ENCODE measurements around the gene FGF8.
"Not testable (repeated sequence)": the region's sequence is repeated elsewhere in the genome, so short reads cannot be mapped to it uniquely, and the experiment has no call there.

Gene FGF8

DNA sequence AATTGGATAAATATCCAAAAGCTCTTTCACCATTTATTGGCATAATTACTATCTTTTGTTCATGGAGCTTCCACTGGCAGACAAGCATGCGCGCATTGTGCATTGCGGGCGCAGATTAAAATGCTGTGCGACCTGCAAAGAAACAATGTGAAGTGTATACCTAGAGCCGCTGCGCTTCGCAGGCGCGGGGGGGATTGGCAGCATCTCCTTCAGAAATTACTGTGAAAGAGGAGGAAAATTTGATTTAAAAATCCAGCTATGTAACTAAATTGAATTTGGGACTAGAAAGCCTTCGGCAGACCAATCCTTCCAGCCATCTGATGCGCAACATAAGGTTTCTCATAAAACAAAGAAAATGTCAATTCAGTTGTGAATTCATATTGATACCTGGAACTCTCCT is 17.6 kb upstream of the FGF8 start:
- no peak for ATAC-seq (ENCODE audit: low read depth)
- Mint-ChIP-seq H3K4me3 (no peak overlapping the region), H3K36me3 (peaks cover 28% of the 10 kb centered on the region), H3K9me3 (no peaks in the 10 kb centered on the region), H3K4me1 (no peaks in the 10 kb centered on the region), H3K27ac (no peak overlapping the region), H3K27me3 (no peaks in the 10 kb centered on the region)
- no peak for DNase-seq (ENCODE audit: low spot score in 2 of 2)

DNA sequence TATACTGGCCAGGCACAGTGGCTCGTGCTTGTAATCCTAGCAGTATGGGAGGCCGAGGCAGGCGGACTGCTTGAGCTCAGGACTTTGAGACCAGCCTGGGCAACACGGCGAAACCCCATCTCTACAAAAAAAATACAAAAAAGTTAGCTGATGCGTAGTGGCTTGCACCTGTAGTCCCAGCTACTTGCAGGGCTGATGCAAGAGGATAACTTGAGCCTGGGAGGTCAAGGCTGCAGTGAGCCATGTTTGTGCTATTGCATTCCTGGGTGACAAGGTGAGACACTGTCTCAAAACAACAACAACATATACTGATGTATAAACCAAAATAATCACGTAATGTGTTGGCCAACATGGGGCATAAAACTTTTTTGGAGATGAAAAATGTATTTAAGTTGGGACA is 13.8 kb upstream of the FGF8 start:
- Mint-ChIP-seq H3K36me3 (peaks cover 32% of the 10 kb centered on the region), H3K27ac (no peak overlapping the region), H3K4me1 (peaks cover 8% of the 10 kb centered on the region), H3K9me3 (no peaks in the 10 kb centered on the region), H3K27me3 (no peaks in the 10 kb centered on the region), H3K4me3 (no peak overlapping the region)
- no peak for ATAC-seq (ENCODE audit: low read depth)
- no peak for DNase-seq (ENCODE audit: low spot score in 2 of 2)

DNA sequence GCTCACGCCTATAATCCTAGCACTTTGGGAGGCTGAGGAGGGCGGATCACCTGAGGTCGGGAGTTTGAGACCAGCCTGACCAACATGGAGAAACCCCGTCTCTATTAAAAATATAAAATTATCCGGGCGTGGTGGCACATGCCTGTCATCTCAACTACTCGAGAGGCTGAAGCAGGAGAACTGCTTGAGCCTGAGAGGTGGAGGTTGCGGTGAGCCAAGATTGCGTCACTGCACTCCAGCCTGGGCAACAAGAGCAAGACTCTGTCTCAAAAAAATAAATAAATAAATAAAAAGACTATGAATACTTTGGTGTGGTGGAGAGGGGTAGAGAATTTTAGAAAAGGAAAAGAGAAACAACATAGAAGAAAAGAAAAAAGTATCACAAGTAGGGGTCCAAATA is 13.3 kb upstream of the FGF8 start:
- H3K9me3 Mint-ChIP-seq; H3K27ac Mint-ChIP-seq; ATAC-seq (ENCODE audit: low read depth); DNase-seq (ENCODE audit: low spot score in 2 of 2); H3K4me3 Mint-ChIP-seq; H3K27me3 Mint-ChIP-seq: not testable (repeated sequence)
- peaks cover 29% of the 10 kb centered on the region for H3K36me3 Mint-ChIP-seq
- peaks cover 13% of the 10 kb centered on the region for H3K4me1 Mint-ChIP-seq

DNA sequence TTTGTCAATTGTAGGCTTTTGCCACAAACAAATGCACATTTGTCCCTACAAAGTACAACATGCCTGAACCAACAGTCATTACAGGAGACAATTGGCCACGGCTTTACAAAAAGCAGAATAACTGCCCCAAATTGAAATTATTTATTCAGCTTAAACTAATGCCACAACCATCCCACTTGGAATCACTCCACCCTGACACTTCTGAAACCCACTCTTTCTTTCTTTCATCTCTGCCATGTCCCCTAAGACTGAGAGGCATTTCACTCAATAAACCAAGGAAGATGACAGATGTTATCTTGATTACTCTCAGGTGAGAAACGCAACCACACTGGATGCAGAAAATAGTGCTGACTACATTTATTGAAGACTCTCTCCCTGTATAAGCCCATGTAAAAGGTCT is 9.9 kb upstream of the FGF8 start:
- Mint-ChIP-seq H3K9me3 (no peaks in the 10 kb centered on the region), H3K4me3 (no peak overlapping the region), H3K27me3 (no peaks in the 10 kb centered on the region), H3K36me3 (peaks cover 20% of the 10 kb centered on the region), H3K4me1 (peaks cover 35% of the 10 kb centered on the region), H3K27ac (peak overlapping the region; percentile 72)
- DNase-seq (ENCODE audit: low spot score in 2 of 2) (no peak), ATAC-seq (ENCODE audit: low read depth) (no peak)

DNA sequence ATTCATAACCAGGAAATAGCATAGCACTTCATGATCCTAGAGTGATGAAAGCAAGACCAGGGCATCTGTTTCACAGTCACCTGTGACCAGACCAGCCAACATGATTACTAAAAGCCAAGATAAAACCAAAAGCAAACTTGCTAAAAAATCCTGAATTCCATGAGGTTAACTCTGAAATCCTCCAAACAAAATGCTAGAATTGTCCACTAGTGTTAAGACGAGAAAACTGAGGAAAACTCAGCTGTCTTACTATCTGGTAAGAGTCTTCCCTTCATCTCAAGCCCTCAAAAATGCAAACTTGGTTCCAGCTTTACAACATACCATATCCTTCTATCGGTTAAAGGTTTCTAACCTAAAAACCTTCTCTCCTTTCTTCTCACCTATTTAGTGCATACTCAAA is 8.6 kb upstream of the FGF8 start:
- peaks cover 35% of the 10 kb centered on the region for H3K4me1 Mint-ChIP-seq
- peak overlapping the region; percentile 61 for H3K27ac Mint-ChIP-seq
- DNase-seq (ENCODE audit: low spot score in 2 of 2), result no peak
- no peak for ATAC-seq (ENCODE audit: low read depth)
- peaks cover 20% of the 10 kb centered on the region for H3K36me3 Mint-ChIP-seq
- H3K9me3 Mint-ChIP-seq, result no peaks in the 10 kb centered on the region
- no peaks in the 10 kb centered on the region for H3K27me3 Mint-ChIP-seq
- H3K4me3 Mint-ChIP-seq, result no peak overlapping the region

DNA sequence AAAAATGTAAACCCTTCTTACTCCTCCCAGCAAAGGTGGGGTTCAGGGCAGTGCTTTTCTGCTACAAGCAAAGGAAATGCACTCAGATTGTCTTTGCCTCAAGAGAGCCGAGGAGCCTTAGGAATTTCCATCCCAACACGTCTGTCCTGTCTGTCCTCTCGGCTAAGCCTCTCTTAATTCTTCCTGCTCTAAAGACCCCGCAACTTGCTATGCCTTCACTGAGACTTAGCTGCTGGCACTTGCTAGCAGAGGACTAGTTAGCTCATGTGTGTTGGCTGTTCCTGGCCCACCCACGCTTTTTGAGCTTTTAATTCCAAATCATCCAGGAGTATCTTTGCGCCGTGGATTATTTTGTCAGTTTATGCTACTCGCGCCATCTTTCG is 7.8 kb upstream of the FGF8 start:
- H3K27me3 Mint-ChIP-seq, result peaks cover 5% of the 10 kb centered on the region
- peak overlapping the region; percentile 61 for H3K27ac Mint-ChIP-seq
- H3K4me1 Mint-ChIP-seq, result peaks cover 42% of the 10 kb centered on the region
- no peak for DNase-seq (ENCODE audit: low spot score in 2 of 2)
- H3K4me3 Mint-ChIP-seq, result peak overlapping the region; percentile 99
- peaks cover 17% of the 10 kb centered on the region for H3K36me3 Mint-ChIP-seq
- no peaks in the 10 kb centered on the region for H3K9me3 Mint-ChIP-seq
- no peak for ATAC-seq (ENCODE audit: low read depth)

DNA sequence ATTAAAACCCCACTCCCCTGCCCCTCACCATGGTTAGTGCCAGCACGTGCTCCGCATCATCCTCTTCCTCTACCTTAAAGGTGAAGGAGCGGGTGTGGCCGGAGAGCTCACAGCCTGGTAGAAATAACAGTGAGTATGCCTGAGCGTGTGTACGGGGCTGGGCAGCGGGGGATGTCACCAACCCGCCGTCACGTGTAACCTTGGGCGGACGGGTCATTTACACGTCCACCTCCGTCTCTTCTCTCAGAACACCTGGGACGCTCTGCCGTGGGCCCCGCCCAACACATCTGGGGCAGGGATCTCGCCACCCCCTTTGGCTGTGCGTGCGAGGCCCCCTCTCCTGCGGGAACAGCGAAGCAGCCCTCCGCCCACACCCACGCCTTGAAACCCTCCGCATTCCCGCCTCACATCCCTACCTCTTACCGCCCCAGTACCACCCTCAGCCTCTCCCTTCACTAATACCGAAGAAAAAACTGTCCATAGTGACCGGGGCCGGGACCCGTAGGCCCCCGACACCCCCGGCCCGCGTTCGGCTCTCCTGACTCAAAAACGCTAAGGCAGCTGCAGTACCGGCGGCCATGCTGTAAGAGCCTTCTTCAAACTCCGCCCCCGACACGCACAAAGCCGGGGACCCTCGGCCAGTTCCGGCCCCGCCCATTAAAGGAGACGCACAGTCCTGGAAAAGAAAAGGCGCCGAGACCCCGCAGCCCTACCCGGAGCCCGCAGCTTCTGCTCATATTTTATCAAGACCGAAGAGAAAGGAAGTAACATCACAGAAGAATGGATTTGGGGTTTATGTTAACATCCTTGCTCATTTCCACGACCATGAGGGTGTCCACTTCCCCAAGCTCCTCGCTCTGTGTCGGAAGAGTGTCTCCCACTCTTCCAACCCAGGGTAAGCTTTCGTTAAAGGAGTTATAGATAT is 7.2 kb upstream of the FGF8 start, which contains the start of gene NPM3:
Gene NPM3, minus strand, starts transcription at position 636 of the 925 bp plus-strand sequence. Its CDS starts 56 bp downstream, at position 580.
- Mint-ChIP-seq H3K27me3 (peaks cover 6% of the 10 kb centered on the region), H3K9me3 (no peaks in the 10 kb centered on the region), H3K4me1 (peaks cover 43% of the 10 kb centered on the region), H3K27ac (peak within 1 kb of the TSS; percentile 61), H3K4me3 (peak within 1 kb of the TSS; percentile 99), H3K36me3 (peaks cover 17% of the 10 kb centered on the region)
- ATAC-seq (ENCODE audit: low read depth) (peak; percentile 61), DNase-seq (ENCODE audit: low spot score in 2 of 2) (peak; percentile 47 to 59)

DNA sequence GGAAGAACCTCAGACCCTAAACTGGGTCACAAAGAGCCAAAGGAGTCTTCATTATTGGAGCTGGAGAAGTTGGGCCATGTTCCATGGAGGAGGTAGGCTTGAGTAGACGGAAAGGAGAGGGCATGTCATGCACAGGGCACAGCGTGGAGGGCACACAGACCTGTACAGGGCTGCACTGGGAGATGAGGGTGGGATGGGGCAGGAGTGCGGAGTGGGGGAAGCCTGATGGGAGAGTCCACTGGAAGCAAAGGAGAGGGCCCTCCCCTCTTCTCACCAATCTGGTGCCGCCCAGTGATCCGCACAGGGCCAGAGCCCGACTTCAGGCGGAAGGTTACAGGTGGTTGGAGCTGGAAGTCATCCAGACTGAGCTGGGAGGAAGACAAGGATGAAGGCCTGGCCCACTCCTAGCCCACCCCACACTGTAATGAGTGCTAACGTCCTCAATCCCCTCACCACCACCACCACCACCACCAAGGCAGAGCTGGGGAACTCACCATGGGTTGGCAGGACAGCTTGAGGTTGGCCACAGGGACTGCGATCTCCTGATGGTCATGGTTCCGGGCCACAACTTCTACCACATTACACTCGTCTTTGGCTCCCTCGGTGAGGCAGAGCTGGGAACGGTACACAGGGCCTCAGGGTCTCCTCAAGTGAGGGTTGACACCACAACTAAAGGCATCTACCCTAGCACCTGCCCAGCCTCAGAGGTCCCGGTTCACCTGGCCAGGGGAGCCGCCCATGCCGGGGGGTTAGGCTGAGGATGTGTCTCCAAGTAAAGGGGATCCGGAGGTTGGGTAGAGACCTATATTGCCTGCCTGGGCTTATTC is 6.3 kb upstream of the FGF8 start:
- H3K27me3 Mint-ChIP-seq, result peaks cover 14% of the 10 kb centered on the region
- H3K9me3 Mint-ChIP-seq, result no peaks in the 10 kb centered on the region
- no peak for ATAC-seq (ENCODE audit: low read depth)
- H3K4me3 Mint-ChIP-seq, result peak overlapping the region; percentile 99
- no peak overlapping the region for H3K27ac Mint-ChIP-seq
- H3K4me1 Mint-ChIP-seq, result peaks cover 47% of the 10 kb centered on the region
- H3K36me3 Mint-ChIP-seq, result peaks cover 12% of the 10 kb centered on the region
- DNase-seq (ENCODE audit: low spot score in 2 of 2), result no peak

DNA sequence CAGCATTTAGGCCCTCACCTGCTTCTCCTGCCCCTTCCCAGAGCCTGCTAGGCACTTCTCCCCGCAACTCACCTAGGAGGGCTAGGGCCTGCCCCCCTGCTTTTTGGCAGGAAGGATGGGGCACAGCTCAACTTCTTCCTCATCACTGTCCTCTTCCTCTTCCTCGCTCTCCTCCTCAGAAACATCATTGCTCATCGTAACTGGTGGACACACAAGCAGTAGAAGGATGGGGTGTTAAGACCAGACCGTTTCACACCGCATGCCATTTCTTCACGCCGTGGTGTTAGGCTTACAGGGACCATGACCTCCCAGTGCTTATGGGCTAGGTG is 5.7 kb upstream of the FGF8 start:
- H3K27ac Mint-ChIP-seq, result no peak overlapping the region
- H3K36me3 Mint-ChIP-seq, result peaks cover 10% of the 10 kb centered on the region
- H3K4me1 Mint-ChIP-seq, result peaks cover 50% of the 10 kb centered on the region
- peaks cover 19% of the 10 kb centered on the region for H3K27me3 Mint-ChIP-seq
- no peaks in the 10 kb centered on the region for H3K9me3 Mint-ChIP-seq
- DNase-seq (ENCODE audit: low spot score in 2 of 2) (no peak), ATAC-seq (ENCODE audit: low read depth) (no peak)
- peak overlapping the region; percentile 99 for H3K4me3 Mint-ChIP-seq

DNA sequence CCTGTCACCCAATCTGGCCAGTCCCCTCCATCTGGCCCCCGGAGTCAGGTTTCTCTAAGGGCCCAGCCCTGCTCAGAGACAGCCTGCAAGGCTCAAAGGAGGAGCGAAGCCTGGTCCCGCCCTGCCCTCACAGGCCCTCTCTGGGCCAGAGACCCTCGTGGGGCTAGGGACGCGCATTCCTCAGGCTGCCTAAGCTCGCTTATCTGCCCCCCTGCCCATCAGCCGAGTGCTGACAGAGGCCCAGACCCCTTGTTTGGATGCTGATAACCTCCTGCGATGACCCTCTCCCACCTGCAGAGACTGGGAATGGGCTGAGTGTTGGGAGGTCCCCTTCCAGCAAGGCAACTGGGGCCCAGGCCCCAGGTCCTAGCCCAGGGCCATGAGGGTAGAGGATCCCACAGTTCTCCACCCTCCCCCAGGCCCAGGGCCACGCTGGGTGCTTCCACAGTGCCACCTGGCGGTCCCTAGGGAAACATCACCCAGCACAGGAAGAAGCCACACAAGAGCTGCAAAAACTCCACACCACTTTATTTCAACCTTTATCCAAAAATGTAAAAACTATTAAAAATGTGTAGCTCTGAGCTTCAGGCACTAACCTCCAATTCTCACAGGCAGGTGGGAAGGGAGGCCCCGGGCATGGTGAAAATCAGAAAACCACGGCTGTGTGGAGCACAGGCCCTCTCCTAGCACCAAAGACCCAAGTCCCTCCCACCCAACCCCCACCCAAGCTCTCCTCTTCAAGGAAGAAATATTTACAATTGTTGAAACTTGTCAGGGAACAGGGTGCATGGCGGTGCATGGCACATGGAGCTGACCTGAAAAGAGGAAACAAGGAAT is 5.1 kb upstream of the FGF8 start:
- Mint-ChIP-seq H3K27me3 (peaks cover 20% of the 10 kb centered on the region), H3K27ac (no peak overlapping the region), H3K36me3 (peaks cover 7% of the 10 kb centered on the region), H3K4me3 (peak overlapping the region; percentile 43), H3K9me3 (no peaks in the 10 kb centered on the region), H3K4me1 (peaks cover 48% of the 10 kb centered on the region)
- DNase-seq (ENCODE audit: low spot score in 2 of 2) (peak; percentile 69 to 74), ATAC-seq (ENCODE audit: low read depth) (peak; percentile 51)

DNA sequence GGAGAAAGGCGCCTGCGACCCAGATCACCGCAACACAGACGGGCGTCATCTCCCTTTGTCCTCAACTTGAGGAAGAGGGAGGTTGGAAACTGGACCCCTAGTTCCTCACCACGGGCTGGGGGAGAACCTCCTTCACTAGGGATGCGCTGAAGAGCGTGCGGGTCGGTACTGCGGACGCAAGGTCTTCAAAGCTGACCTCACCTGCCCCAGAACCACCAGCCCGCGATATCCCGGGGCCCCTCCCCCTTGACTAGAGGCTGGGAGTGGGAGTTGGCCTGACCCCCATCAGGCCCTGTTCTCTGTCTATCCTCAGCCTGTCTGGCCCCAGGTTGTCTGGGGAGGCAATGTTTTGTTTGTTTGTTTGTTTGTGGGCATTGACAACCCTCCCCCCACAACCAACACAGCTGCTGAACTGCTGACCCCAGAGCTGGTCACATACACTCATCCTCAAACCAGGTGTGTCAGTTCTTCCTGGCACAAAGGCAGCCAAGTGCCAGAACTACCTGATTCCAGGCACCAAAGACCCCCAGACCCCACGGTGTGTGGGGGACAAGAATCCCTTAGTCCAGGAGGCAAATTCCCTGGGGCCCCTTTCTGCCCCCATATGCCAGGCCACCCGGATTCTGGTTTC is 4.4 kb upstream of the FGF8 start:
- peaks cover 45% of the 10 kb centered on the region for H3K4me1 Mint-ChIP-seq
- no peaks in the 10 kb centered on the region for H3K9me3 Mint-ChIP-seq
- H3K27ac Mint-ChIP-seq, result no peak overlapping the region
- no peak for ATAC-seq (ENCODE audit: low read depth)
- DNase-seq (ENCODE audit: low spot score in 2 of 2), result no peak
- H3K27me3 Mint-ChIP-seq, result peaks cover 20% of the 10 kb centered on the region
- peak overlapping the region; percentile 86 for H3K4me3 Mint-ChIP-seq
- peaks cover 4% of the 10 kb centered on the region for H3K36me3 Mint-ChIP-seq

DNA sequence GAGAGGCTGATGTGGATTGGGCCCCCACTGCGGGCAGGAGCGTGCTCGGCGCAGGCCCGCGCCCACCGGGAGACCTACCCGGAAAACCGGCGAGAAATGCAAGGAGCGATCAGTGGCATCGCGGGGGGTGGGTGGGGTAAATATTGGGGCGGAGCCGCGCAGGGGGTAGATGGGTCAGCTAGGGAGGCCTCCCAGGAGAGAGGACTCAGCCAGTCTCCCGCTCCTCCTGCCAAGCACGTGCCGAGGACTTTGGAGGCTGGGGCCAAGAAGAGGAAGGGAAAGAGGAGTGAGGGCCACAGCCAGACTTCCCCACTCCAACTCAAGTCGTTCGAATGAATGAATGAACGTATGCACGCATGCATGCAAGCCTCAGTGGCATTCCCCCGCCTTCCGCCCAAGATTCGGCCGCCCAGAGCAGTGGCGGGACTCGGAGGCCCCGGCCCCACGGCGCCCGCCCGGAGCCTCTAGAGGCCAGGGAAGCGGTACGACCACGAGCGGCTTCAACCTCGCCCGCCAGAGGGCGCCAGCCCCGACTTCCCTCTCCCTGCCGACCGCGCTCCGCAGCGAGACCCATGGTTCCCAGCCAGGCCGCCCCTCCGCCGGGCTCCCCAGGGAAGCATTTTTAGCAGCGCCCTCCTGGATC is 3.8 kb upstream of the FGF8 start:
- peaks cover 45% of the 10 kb centered on the region for H3K4me1 Mint-ChIP-seq

More for the DNA sequence above, 3.8 kb upstream of the FGF8 start:
- H3K27me3 Mint-ChIP-seq, result peaks cover 22% of the 10 kb centered on the region
- no peaks in the 10 kb centered on the region for H3K9me3 Mint-ChIP-seq
- DNase-seq (ENCODE audit: low spot score in 2 of 2) (peak; percentile 87 to 95), ATAC-seq (ENCODE audit: low read depth) (peak; percentile 68)
- H3K27ac Mint-ChIP-seq, result peak overlapping the region; percentile 13
- H3K36me3 Mint-ChIP-seq, result peaks cover under 1% of the 10 kb centered on the region
- peak overlapping the region; percentile 86 for H3K4me3 Mint-ChIP-seq

All from memory B cell (primary cell).